HG03565 (cell line): ENCODE data around the gene GPD1L.
"Not testable (repeated sequence)": the region's sequence is repeated elsewhere in the genome, so short reads cannot be mapped to it uniquely, and the experiment has no call there.

Source experiments
- ATAC-seq: cut with Tn5 transposase; IDR thresholded peaks from one replicate; pipeline ENCODE4 v1.9.1; 2021; ENCODE audit warnings: mild to moderate bottlenecking, moderate library complexity; ENCODE audit not compliant: unreplicated experiment

Gene GPD1L

GRCh38 chr3:32180141-32180784 lies 73.8 kb downstream of the GPD1L start:
- ATAC-seq, result no peak

GRCh38 chr3:32181365-32181764 lies 74.9 kb downstream of the GPD1L start:
- ATAC-seq, result no peak

DNA sequence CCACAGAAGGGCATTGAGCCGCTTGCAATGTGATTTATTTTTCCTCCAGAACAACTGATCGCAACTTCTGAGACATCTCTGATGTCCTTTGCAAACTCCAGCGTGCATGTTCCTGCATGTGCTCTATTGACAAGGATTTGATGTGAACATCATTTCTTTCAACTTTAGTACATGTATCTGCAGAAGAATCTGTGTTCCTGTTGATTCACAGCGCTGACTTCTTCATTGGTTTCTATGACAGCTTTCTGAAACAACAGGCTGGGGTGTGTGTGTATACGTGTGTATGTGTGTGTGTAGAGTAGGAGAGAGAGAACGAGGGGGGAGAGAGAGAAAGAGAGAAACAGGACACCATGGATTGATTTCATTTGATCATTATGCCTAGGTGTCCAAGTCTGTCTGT lies 75.4 kb downstream of the GPD1L start:
- no peak for ATAC-seq

DNA sequence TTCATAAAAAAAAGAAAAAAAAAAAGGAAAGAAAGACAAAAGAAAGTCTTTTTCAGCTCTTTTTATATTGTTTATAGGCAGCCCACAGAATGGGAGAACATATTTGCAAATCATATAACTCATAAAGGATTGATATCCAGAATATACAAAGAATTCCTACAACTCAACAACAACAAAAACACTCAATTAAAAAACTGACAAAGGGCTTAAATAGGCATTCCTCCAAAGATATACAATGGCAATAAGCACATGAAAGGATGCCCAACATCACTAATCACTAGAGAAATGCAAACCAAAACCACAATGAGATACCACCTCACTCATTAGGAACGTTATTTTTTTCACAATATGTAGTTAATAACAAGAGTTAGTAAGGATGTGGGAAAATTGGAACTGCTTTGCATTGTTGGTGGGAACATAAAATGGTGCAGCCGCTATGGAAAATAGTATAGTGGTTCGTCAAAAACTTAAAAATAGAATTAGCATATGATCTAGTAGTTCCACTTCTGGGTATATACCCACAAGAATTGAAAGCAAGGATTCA lies 77.8 kb downstream of the GPD1L start:
- no peak for ATAC-seq

DNA sequence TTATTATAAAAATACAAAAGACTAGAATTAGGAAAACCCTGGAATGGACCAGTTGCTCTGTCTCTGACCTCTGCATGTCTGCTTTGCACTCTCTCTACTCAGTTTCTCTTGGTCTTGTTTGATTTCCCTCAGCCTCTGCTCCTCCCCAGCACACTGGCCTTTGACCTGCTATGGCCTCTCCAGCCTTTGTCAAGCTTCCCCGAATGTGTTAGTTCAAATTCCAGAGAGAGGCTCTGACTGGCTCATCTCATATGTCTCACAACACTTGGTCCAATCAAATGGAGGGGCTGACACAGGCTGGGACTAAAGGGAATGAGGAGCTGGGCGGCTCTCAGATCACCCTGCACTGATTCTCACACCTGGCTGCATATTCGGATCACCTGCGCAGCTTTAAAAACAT lies 79.7 kb downstream of the GPD1L start:
- no peak for ATAC-seq

DNA sequence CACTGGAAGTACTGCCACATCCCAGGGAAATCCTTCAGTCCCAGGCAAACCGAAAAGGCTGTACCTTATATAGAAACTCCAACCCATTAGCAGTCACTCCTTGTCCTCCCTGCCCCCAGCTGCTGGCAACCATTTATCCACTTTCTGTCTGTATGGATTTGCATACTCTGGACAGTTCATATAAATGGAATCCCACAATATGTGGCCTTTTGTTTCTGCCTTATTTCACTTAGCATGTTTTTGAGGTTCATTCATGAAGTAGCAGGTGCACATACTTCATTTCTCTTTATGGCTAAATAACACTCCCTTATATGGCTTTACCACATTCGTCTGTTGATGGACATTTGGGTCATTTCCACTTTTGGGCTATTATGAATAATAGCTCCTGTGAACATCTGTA lies 80.5 kb downstream of the GPD1L start:
- no peak for ATAC-seq

DNA sequence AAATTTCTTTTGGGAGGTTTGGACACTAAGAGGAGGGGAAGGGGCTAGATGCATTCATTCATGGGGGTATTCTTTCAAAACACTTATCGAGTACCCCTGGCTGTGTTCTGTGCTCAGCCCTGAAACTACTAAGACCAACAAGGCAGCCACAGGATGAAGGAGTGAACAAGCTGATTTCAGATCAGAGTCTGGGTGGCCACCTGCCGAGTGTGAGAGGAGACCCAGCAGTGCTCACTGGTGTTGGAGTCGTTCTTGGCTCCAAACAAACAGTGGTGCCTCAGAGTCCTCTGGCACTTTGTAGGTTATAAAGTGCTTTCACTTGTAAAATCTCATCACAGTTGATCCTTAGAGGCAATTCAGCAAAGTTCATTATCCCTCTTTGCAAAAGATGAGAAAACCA lies 83.3 kb downstream of the GPD1L start:
- no peak for ATAC-seq

GRCh38 chr3:32190556-32190955 lies 84.1 kb downstream of the GPD1L start:
- ATAC-seq, result not testable (repeated sequence)

GRCh38 chr3:32193101-32193500 lies 86.7 kb downstream of the GPD1L start:
- no peak for ATAC-seq

DNA sequence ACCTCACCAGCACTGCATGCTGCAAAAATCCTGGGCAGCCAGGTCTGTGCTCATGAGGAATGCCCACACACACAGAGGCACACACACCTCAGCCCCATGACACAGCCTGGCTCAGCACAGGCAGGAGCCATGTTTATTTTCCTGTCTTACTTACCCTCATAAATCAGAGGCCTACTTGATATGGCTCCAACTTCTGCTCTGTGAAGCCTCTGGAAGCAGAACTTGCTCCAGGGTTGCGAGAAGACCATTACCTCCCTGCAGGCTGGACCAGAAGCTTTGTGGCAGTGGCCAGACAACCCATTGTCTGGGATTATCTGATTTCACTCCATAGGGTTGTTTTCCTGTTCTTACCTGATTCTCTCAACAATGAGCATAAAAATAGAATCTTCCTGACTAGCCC lies 88.2 kb downstream of the GPD1L start:
- no peak for ATAC-seq

- no peak for ATAC-seq
These were observed 89.6 kb downstream of the GPD1L start for GRCh38 chr3:32195995-32196540.

GRCh38 chr3:32197991-32198390 lies 91.6 kb downstream of the GPD1L start:
- ATAC-seq, result no peak

GRCh38 chr3:32198714-32199113 lies 92.3 kb downstream of the GPD1L start:
- ATAC-seq, result no peak

GRCh38 chr3:32200490-32200889 lies 94.1 kb downstream of the GPD1L start:
- no peak for ATAC-seq

GRCh38 chr3:32200992-32201758 lies 94.8 kb downstream of the GPD1L start:
- no peak for ATAC-seq

GRCh38 chr3:32202496-32202895 lies 96.1 kb downstream of the GPD1L start:
- ATAC-seq, result no peak

DNA sequence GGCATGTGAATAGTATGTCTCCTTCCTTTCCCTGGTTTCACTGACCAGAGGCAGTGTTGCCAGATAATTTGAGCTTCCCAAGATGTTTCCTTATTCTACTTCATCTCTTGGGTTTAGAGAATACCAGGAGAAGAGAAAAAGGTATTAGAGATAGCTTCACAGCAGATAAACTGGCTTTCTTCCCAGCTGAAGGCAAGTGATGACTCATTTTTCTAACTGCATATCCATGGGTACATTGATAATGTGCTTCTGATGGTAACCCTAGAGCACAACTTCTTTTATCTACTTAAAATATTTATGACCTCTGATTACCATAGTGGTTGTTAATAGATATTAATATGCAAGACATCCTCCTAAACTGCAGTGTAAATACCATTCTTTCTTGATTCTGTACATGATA lies 97.4 kb downstream of the GPD1L start:
- no peak for ATAC-seq

GRCh38 chr3:32208447-32208846 lies 102.0 kb downstream of the GPD1L start:
- ATAC-seq, result no peak

DNA sequence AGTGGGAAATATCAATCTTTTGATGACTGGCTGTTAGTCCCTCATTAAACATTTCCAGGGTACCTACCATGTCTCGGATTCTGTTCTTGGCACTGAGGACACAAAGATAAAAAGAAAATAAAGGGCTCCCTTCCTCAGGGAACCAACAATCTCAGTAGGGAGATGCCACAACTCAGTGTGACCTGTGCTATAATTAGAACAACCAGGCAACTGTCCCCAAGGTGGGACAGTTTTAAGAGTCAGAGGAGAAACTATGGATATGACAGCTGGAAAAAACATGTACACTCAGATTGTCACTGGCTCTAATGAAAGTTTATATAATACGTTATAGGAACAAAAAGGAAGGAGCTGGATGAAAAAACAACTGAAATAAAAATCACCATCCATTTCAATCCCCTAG lies 108.8 kb downstream of the GPD1L start:
- no peak for ATAC-seq

- no peak for ATAC-seq
These were observed 109.9 kb downstream of the GPD1L start for GRCh38 chr3:32216172-32216783.

GRCh38 chr3:32217339-32217738 lies 110.9 kb downstream of the GPD1L start:
- no peak for ATAC-seq
